ENCODE data around the gene HABP2. TPM values are rescaled to one million over a fixed set of nuclear protein-coding genes. Genes with fewer than 3 reads are reported as not detected.

Gene HABP2
- total and polyA plus RNA-seq, 9 of the 15 experiments (the other 6 are each of a cell fraction or from before 2014, with no cell fraction given): 0.09 TPM; not detected in 8

GRCh38 chr10:113563306-113564088 lies 10.6 kb downstream of the HABP2 start (continued):
- no peak for TF ChIP-seq CLOCK (CRISPR knock-in tag; IDR thresholded peaks at IDR 0.05; ENCODE audit: borderline replicate concordance)
- TF ChIP-seq E2F6 (IDR thresholded peaks at IDR 0.05; ENCODE audit: borderline replicate concordance in 1 of 2, extremely low read depth in 1 of 2, insufficient read depth in 1 of 2, insufficient read length in 1 of 2, low read depth in 1 of 2, low read length in 1 of 2, poor library complexity in 1 of 2, severe bottlenecking in 1 of 2): peak in 1 of 2 experiments; percentile 44
- no peak for TF ChIP-seq ZNF134 (CRISPR knock-in tag; conservative IDR thresholded peaks at IDR 0.05)
- no peak for TF ChIP-seq GMEB1 (CRISPR knock-in tag; IDR thresholded peaks at IDR 0.05)
- TF ChIP-seq FOXK1 (CRISPR knock-in tag; IDR thresholded peaks at IDR 0.05; ENCODE audit: borderline replicate concordance): no peak
- TF ChIP-seq REST (IDR thresholded peaks at IDR 0.05; ENCODE audit: borderline replicate concordance): peak; percentile 65
- TF ChIP-seq REST (CRISPR knock-in tag; IDR thresholded peaks at IDR 0.05; ENCODE audit: low read depth): no peak
- TF ChIP-seq ZNF436 (CRISPR knock-in tag; IDR thresholded peaks at IDR 0.05): no peak
- TF ChIP-seq CREB1 (IDR thresholded peaks at IDR 0.05): no peak
- no peak for TF ChIP-seq CREB1 (CRISPR knock-in tag; IDR thresholded peaks at IDR 0.05)
- no peak for TF ChIP-seq POLR2AphosphoS5 (IDR thresholded peaks at IDR 0.05; ENCODE audit: control insufficient read depth, insufficient read depth, low read depth, low read length)
